Measurements from ENCODE around the gene LEMD1. TPM values are rescaled to one million over a fixed set of nuclear protein-coding genes. Genes with fewer than 3 reads are reported as not detected.

Gene LEMD1
- total RNA-seq, 2 experiments from 2014 or later = not detected

DNA sequence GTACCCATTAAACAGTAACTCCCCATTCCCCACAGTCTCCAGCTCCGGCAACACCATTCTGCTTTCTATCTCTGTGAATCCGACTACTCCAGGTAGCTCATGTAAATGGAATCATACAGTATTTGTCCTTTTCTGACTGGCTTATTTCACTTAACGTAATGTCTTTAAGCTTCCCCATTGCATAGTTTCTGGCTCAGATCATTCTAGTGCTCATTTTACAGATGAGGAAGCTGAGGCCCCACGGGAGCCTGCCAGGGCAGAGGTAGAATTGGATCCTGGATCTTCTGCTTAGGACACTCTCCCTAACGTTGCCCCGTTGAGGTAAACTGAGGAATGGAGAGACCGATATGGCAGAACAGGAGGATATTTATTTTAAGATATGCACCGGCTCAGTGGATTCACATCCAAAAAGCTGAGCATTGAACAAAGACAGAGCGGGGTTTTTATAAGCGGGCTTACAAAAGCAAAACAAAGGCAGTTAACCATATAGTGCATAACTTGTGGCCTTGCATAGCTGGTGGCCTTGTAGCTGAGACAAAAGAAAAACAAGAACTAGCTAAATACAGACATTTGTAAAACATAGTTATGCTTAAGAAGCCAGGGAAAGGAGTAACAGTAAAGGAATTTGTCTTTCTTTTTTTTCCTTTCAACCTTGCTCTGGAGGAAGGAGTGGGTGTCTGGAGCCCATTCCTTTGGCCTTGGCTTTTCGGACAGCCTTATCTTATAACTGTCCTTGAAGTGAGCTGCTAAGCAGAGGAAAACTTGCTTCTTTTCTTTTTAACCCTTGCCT is 49.8 kb downstream of the LEMD1 start:
- H3K27ac Mint-ChIP-seq = no peak overlapping the region
- H3K4me1 Mint-ChIP-seq (ENCODE audit: low read depth) = peaks cover 21% of the 10 kb centered on the region
- intact Hi-C loops (cut with DNase I, micrococcal nuclease) = no loop called here
- ATAC-seq (ENCODE audit: poor library complexity) (no peak), DNase-seq (no peak)
- no peaks in the 10 kb centered on the region for H3K36me3 ChIP-seq (ENCODE audit: insufficient read depth, low read length)
- H3K4me3 Mint-ChIP-seq = no peak overlapping the region
- peaks cover 0 to 11% of the 10 kb centered on the region in 2 experiments for H3K27me3 ChIP-seq (ENCODE audit: control insufficient read depth in 1 of 2, insufficient read depth in 2 of 2, low read length in 2 of 2)
- CTCF ChIA-PET = no interaction called here
- H3K27me3 Mint-ChIP-seq = peaks cover 20% of the 10 kb centered on the region
- H3K4me1 ChIP-seq (ENCODE audit: insufficient read depth, low read length) = peaks cover 15% of the 10 kb centered on the region
- H3K36me3 Mint-ChIP-seq (ENCODE audit: low read depth) = no peaks in the 10 kb centered on the region
- POLR2A ChIA-PET = interaction anchor here (0.6 kb wide), 1 partner anchor 1618 kb away, joined by 4 read pairs; no protein-coding TSS in a partner anchor
- no peaks in the 10 kb centered on the region for H3K9me3 Mint-ChIP-seq
- no peak overlapping the region for H3K27ac ChIP-seq (ENCODE audit: low read depth in 1 of 2, low read length in 2 of 2)
- H3K9me3 ChIP-seq (ENCODE audit: control insufficient read depth in 1 of 2, insufficient read depth in 1 of 2, low read length in 2 of 2) = no peaks in the 10 kb centered on the region
- no peak for TF ChIP-seq CTCF (IDR thresholded peaks at IDR 0.05)
- H3K4me3 ChIP-seq (ENCODE audit: low read length) = no peak overlapping the region

- H3K4me1 ChIP-seq (ENCODE audit: insufficient read depth, low read length) = peaks cover 15% of the 10 kb centered on the region
- Mint-ChIP-seq H3K27me3 (peaks cover 14% of the 10 kb centered on the region), H3K9me3 (no peaks in the 10 kb centered on the region), H3K27ac (no peak overlapping the region), H3K4me1 (ENCODE audit: low read depth) (peaks cover 21% of the 10 kb centered on the region), H3K4me3 (no peak overlapping the region), H3K36me3 (ENCODE audit: low read depth) (no peaks in the 10 kb centered on the region)
- no peak for TF ChIP-seq CTCF (IDR thresholded peaks at IDR 0.05)
- H3K4me3 ChIP-seq (ENCODE audit: low read length) = no peak overlapping the region
- ChIA-PET CTCF (no interaction called here), POLR2A (no interaction called here)
- peaks cover 0 to 4% of the 10 kb centered on the region in 2 experiments for H3K27me3 ChIP-seq (ENCODE audit: control insufficient read depth in 1 of 2, insufficient read depth in 2 of 2, low read length in 2 of 2)
- no peak overlapping the region for H3K27ac ChIP-seq (ENCODE audit: low read depth in 1 of 2, low read length in 2 of 2)
- no peak for DNase-seq
- intact Hi-C loops (cut with DNase I, micrococcal nuclease) = no loop called here
- no peak for ATAC-seq (ENCODE audit: poor library complexity)
- H3K36me3 ChIP-seq (ENCODE audit: insufficient read depth, low read length) = no peaks in the 10 kb centered on the region
- H3K9me3 ChIP-seq (ENCODE audit: control insufficient read depth in 1 of 2, insufficient read depth in 1 of 2, low read length in 2 of 2) = no peaks in the 10 kb centered on the region
Measured at GRCh38 chr1:205370780-205371179, 51.1 kb downstream of the LEMD1 start.

- intact Hi-C loops (cut with DNase I, micrococcal nuclease) = no loop called here
- no peak overlapping the region for H3K27ac Mint-ChIP-seq
- ChIA-PET CTCF (no interaction called here), POLR2A (no interaction called here)
- H3K4me3 Mint-ChIP-seq = no peak overlapping the region
- no peak for TF ChIP-seq CTCF (IDR thresholded peaks at IDR 0.05)
- Histone ChIP-seq H3K9me3 (ENCODE audit: control insufficient read depth in 1 of 2, insufficient read depth in 1 of 2, low read length in 2 of 2) (no peaks in the 10 kb centered on the region), H3K4me3 (ENCODE audit: low read length) (no peak overlapping the region), H3K4me1 (ENCODE audit: insufficient read depth, low read length) (peaks cover 10% of the 10 kb centered on the region), H3K36me3 (ENCODE audit: insufficient read depth, low read length) (no peaks in the 10 kb centered on the region), H3K27me3 (ENCODE audit: control insufficient read depth in 1 of 2, insufficient read depth in 2 of 2, low read length in 2 of 2) (peaks cover 0 to 3% of the 10 kb centered on the region in 2 experiments), H3K27ac (ENCODE audit: low read depth in 1 of 2, low read length in 2 of 2) (no peak overlapping the region)
- DNase-seq (no peak), ATAC-seq (ENCODE audit: poor library complexity) (no peak)
- no peaks in the 10 kb centered on the region for H3K9me3 Mint-ChIP-seq
- H3K4me1 Mint-ChIP-seq (ENCODE audit: low read depth) = peaks cover 16% of the 10 kb centered on the region
- H3K27me3 Mint-ChIP-seq = peaks cover 13% of the 10 kb centered on the region
- H3K36me3 Mint-ChIP-seq (ENCODE audit: low read depth) = no peaks in the 10 kb centered on the region
Measured at GRCh38 chr1:205369701-205370123, 52.1 kb downstream of the LEMD1 start.

Measured in CD4-positive, alpha-beta T cell (primary cell).